ENCODE results near the gene RGN. TPM values are rescaled to one million over a fixed set of nuclear protein-coding genes. Genes with fewer than 3 reads are reported as not detected.

RGN gene
- total and polyA plus RNA-seq, 8 donors: 1.3 to 15.1 (median 6.8) TPM; not detected in 1

GRCh38 chrX:47093248-47093647 lies 15.0 kb downstream of the RGN start:
- 0 to 16% (median 3%) methylated on average over 1 of the region's 1 CpG for WGBS, 5 donors
- peak in 1 of 2 donors; percentile 66 for DNase-seq
- intact Hi-C loops (cut with DNase I; ENCODE audit: low total_unique reads): no loop called here

GRCh38 chrX:47093860-47094259 lies 15.6 kb downstream of the RGN start:
- WGBS, 5 donors: 70 to 93% (median 87%) methylated on average over 11 of the region's 11 CpGs
- Histone ChIP-seq H3K4me3 (no peak overlapping the region), H3K9me3 (peaks cover 0 to 4% (median 2%) of the 10 kb centered on the region in 4 donors), H3K36me3 (peaks cover 0 to 2% (median 0%) of the 10 kb centered on the region in 4 donors), H3K27ac (no peak overlapping the region), H3K27me3 (no peaks in the 10 kb centered on the region), H3K4me1 (no peaks in the 10 kb centered on the region)
- no peak for TF ChIP-seq POLR2AphosphoS5 (IDR thresholded peaks at IDR 0.05)
- TF ChIP-seq EP300 (IDR thresholded peaks at IDR 0.05): no peak
- no peak for TF ChIP-seq POLR2A (IDR thresholded peaks at IDR 0.05)
- TF ChIP-seq CTCF (IDR thresholded peaks at IDR 0.05): no peak
- intact Hi-C loops (cut with DNase I; ENCODE audit: low total_unique reads): no loop called here
- DNase-seq: no peak

More at GRCh38 chrX:47093248-47093647, 15.0 kb downstream of the RGN start:
- no peaks in the 10 kb centered on the region for H3K36me3 ChIP-seq
- no peaks in the 10 kb centered on the region for H3K4me1 ChIP-seq
- no peak overlapping the region for H3K4me3 ChIP-seq
- no peak overlapping the region for H3K27ac ChIP-seq
- no peak for TF ChIP-seq POLR2AphosphoS5 (IDR thresholded peaks at IDR 0.05)
- peak in 3 of 7 experiments; percentile 13 to 18 (median 13) for TF ChIP-seq CTCF (IDR thresholded peaks at IDR 0.05)
- no peak for TF ChIP-seq EP300 (IDR thresholded peaks at IDR 0.05)
- H3K9me3 ChIP-seq: peaks cover 0 to 4% (median 2%) of the 10 kb centered on the region in 4 donors
- peaks cover 0 to 2% (median 0%) of the 10 kb centered on the region in 3 donors for H3K27me3 ChIP-seq

- DNase-seq: no peak
- no peaks in the 10 kb centered on the region for H3K4me1 ChIP-seq
- H3K4me3 ChIP-seq: no peak overlapping the region
- TF ChIP-seq POLR2AphosphoS5 (IDR thresholded peaks at IDR 0.05) (no peak), CTCF (IDR thresholded peaks at IDR 0.05) (no peak), EP300 (IDR thresholded peaks at IDR 0.05) (no peak), POLR2A (IDR thresholded peaks at IDR 0.05) (no peak)
- intact Hi-C loops (cut with DNase I; ENCODE audit: low total_unique reads): no loop called here
- H3K36me3 ChIP-seq: peaks cover 0 to 12% (median 0%) of the 10 kb centered on the region in 4 donors
- no peak overlapping the region for H3K27ac ChIP-seq
- peaks cover 0 to 13% (median 6%) of the 10 kb centered on the region in 4 donors for H3K9me3 ChIP-seq
- WGBS, 5 donors: 66 to 83% (median 70%) methylated on average over 4 of the region's 4 CpGs
- peaks cover 0 to 11% (median 0%) of the 10 kb centered on the region in 3 donors for H3K27me3 ChIP-seq
Measured at GRCh38 chrX:47097018-47097417, 18.8 kb downstream of the RGN start.

GRCh38 chrX:47098338-47099094 lies 20.3 kb downstream of the RGN start:
- 69 to 89% (median 83%) methylated on average over 2 of the region's 2 CpGs for WGBS, 5 donors
- H3K36me3 ChIP-seq: peaks cover 0 to 12% (median 0%) of the 10 kb centered on the region in 4 donors
- no peak overlapping the region for H3K4me3 ChIP-seq
- DNase-seq: no peak
- intact Hi-C loops (cut with DNase I; ENCODE audit: low total_unique reads): no loop called here
- no peaks in the 10 kb centered on the region for H3K4me1 ChIP-seq
- peaks cover 0 to 11% (median 0%) of the 10 kb centered on the region in 3 donors for H3K27me3 ChIP-seq
- TF ChIP-seq POLR2A (IDR thresholded peaks at IDR 0.05): no peak
- TF ChIP-seq POLR2AphosphoS5 (IDR thresholded peaks at IDR 0.05): no peak
- TF ChIP-seq EP300 (IDR thresholded peaks at IDR 0.05): no peak
- no peak for TF ChIP-seq CTCF (IDR thresholded peaks at IDR 0.05)
- H3K9me3 ChIP-seq: peaks cover 0 to 13% (median 6%) of the 10 kb centered on the region in 4 donors
- no peak overlapping the region for H3K27ac ChIP-seq

Data from stomach (tissue), 9 donors.